Esophagus muscularis mucosa (tissue), 4 donors: ENCODE data around the gene MAGED1.

Source experiments
- CTCF ChIP-seq, 3 experiments: fragments of 200-600 bp in 2 of 3; fragments of 450-650 bp in 1 of 3; sonication (generic) in 2 of 3; IDR thresholded peaks; one replicate each; pipeline ENCODE4 v1.5.1; 2017 to 2019; ENCODE audit warnings: antibody characterized with exemption in 3 of 3, mild to moderate bottlenecking in 2 of 3, moderate library complexity in 1 of 3
- EP300 ChIP-seq: sonication (generic); formaldehyde crosslinking; IDR thresholded peaks from one replicate; pipeline ENCODE4 v1.6.1; 2017; ENCODE audit warnings: antibody characterized with exemption
- POLR2A ChIP-seq: fragments of 450-650 bp; IDR thresholded peaks from one replicate; pipeline ENCODE4 v1.6.1; 2017; ENCODE audit warnings: antibody characterized with exemption, moderate library complexity, mild to moderate bottlenecking, low read depth
- POLR2AphosphoS5 ChIP-seq, 2 donors: sonication (generic); formaldehyde crosslinking; IDR thresholded peaks; one replicate each; pipeline ENCODE4 v1.6.1; 2017; ENCODE audit warnings: antibody characterized with exemption in 2 of 2

- TF ChIP-seq CTCF (IDR thresholded peaks at IDR 0.05) (no peak), POLR2A (no peak), POLR2AphosphoS5 (IDR thresholded peaks at IDR 0.05) (no peak), EP300 (no peak)
Observed at GRCh38 chrX:51847463-51847862, 46.0 kb upstream of the MAGED1 start.
